ENCODE measurements around the gene LYST. TPM values are rescaled to one million over a fixed set of nuclear protein-coding genes. Genes with fewer than 3 reads are reported as not detected.

The LYST gene
- polyA plus RNA-seq, 1 experiment: 6.5 TPM

DNA sequence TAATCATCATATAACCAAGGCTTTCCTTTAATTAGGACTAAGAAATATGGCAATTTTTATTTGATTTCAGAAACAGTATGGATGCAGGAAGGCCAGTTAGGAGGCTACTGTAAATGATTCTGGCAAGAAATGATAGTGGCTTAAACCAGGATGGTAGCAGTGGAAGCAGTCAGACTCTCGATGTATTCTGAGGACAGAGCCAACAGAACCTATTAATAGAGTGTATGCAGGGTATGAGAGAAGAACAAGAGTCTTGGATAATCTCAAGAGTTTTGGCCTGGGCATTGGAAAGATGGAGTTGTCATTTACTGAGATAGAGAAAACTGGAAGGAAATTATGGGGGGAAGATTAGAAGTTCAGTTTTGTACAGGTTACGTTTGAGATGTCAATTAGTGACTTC is 143.8 kb downstream of the LYST start:
- Histone ChIP-seq H3K9me3 (ENCODE audit: control insufficient read depth, insufficient read depth, low read length) (no peaks in the 10 kb centered on the region), H3K27me3 (ENCODE audit: control insufficient read depth, insufficient read depth, low read length) (no peaks in the 10 kb centered on the region), H3K4me3 (ENCODE audit: low read depth, low read length) (no peak overlapping the region), H3K27ac (ENCODE audit: low read depth, low read length) (no peak overlapping the region)
- no peak for DNase-seq (ENCODE audit: low read depth, low spot score)
- ChIA-PET POLR2A (no interaction called here), CTCF (no interaction called here)
- TF ChIP-seq, protein P1, sequence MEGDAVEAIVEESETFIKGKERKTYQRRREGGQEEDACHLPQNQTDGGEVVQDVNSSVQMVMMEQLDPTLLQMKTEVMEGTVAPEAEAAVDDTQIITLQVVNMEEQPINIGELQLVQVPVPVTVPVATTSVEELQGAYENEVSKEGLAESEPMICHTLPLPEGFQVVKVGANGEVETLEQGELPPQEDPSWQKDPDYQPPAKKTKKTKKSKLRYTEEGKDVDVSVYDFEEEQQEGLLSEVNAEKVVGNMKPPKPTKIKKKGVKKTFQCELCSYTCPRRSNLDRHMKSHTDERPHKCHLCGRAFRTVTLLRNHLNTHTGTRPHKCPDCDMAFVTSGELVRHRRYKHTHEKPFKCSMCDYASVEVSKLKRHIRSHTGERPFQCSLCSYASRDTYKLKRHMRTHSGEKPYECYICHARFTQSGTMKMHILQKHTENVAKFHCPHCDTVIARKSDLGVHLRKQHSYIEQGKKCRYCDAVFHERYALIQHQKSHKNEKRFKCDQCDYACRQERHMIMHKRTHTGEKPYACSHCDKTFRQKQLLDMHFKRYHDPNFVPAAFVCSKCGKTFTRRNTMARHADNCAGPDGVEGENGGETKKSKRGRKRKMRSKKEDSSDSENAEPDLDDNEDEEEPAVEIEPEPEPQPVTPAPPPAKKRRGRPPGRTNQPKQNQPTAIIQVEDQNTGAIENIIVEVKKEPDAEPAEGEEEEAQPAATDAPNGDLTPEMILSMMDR (IDR thresholded peaks at IDR 0.05; ENCODE audit: low read depth, low read length): no peak

DNA sequence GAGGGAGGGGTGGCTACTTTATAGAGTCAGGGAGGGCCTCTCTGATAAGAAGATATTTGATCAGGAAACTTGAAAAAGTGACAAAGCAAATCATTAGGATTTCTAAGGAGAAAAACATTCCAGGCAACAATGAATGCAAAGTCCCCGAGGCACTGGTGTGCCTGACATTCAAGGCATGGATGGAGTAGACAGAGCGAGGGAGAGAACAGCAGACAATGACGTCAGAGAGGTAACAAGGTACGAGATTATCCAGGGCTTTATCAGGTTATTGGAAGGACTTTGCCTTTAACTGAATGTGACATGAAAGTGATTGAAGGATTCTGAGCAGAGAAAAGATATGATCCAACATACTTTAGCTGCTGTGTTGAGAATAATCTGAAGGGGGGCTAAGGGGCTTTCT is 144.7 kb downstream of the LYST start:
- ChIA-PET POLR2A (no interaction called here), CTCF (no interaction called here)
- no peak for DNase-seq (ENCODE audit: low read depth, low spot score)
- no peak overlapping the region for H3K27ac ChIP-seq (ENCODE audit: low read depth, low read length)
- TF ChIP-seq, protein P1 (IDR thresholded peaks at IDR 0.05; ENCODE audit: low read depth, low read length): no peak
- H3K4me3 ChIP-seq (ENCODE audit: low read depth, low read length): no peak overlapping the region
- no peaks in the 10 kb centered on the region for H3K27me3 ChIP-seq (ENCODE audit: control insufficient read depth, insufficient read depth, low read length)
- H3K9me3 ChIP-seq (ENCODE audit: control insufficient read depth, insufficient read depth, low read length): no peaks in the 10 kb centered on the region

DNA sequence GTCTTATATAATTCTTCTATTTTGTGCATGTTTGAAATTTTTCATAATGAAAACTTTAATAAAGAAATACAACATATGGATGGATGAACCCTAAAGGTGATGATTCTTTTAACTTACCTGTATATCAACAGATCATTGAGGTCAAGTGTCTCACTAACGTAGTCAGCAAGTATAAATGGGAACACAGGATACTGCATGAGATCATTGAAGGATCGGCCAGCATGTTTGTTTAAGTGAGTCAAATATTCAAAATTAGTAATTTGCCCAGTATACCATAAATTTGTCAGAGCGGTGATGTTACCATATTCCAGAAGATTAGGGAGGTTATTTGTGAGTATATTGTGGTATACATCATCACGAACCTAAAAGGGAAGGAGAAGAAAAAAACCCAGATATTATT is 146.2 kb downstream of the LYST start:
- Histone ChIP-seq H3K4me3 (ENCODE audit: low read depth, low read length) (no peak overlapping the region), H3K9me3 (ENCODE audit: control insufficient read depth, insufficient read depth, low read length) (no peaks in the 10 kb centered on the region), H3K27me3 (ENCODE audit: control insufficient read depth, insufficient read depth, low read length) (no peaks in the 10 kb centered on the region), H3K27ac (ENCODE audit: low read depth, low read length) (no peak overlapping the region)
- TF ChIP-seq, protein P1 (IDR thresholded peaks at IDR 0.05; ENCODE audit: low read depth, low read length): no peak
- ChIA-PET CTCF (interaction anchor here (0.6 kb wide), 1 partner anchor 27 kb away, joined by 3 read pairs; no protein-coding TSS in a partner anchor), POLR2A (no interaction called here)
- no peak for DNase-seq (ENCODE audit: low read depth, low spot score)

DNA sequence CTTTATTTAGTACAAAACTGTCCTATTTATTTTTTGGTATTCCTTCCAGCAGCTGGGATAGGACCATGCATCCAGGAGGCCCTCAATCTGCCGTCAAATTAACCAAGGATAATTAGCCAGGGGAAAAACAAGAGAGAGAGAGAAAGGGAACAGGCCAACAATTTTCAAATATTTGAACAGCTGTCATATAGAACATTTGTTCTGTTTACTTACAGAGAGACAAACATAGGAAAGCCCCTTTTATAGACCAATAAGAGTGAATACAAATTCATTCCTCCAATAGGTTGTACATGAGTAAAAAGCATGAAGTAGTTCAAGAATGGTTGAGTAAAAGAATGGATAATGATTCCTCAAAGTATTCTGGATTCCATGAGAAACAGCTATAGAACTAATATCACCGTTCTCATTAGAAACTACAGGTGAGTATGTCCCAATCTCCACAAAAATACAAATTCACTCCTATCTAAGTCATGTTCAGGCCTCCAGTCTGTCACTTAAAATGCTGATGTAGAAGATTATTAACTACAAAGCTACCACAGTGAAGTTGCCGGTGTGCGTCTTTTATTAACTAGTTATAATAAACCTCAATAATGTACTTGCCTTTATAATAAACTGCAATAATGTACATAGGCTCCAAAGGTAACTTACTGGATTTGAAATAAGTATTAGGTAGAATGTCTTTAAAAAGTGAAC is 152.4 kb downstream of the LYST start:
- ChIA-PET CTCF (no interaction called here), POLR2A (no interaction called here)
- TF ChIP-seq, protein P1 (IDR thresholded peaks at IDR 0.05; ENCODE audit: low read depth, low read length): no peak
- no peak overlapping the region for H3K4me3 ChIP-seq (ENCODE audit: low read depth, low read length)
- no peak for DNase-seq (ENCODE audit: low read depth, low spot score)
- no peaks in the 10 kb centered on the region for H3K9me3 ChIP-seq (ENCODE audit: control insufficient read depth, insufficient read depth, low read length)
- no peaks in the 10 kb centered on the region for H3K27me3 ChIP-seq (ENCODE audit: control insufficient read depth, insufficient read depth, low read length)
- H3K27ac ChIP-seq (ENCODE audit: low read depth, low read length): no peak overlapping the region

DNA sequence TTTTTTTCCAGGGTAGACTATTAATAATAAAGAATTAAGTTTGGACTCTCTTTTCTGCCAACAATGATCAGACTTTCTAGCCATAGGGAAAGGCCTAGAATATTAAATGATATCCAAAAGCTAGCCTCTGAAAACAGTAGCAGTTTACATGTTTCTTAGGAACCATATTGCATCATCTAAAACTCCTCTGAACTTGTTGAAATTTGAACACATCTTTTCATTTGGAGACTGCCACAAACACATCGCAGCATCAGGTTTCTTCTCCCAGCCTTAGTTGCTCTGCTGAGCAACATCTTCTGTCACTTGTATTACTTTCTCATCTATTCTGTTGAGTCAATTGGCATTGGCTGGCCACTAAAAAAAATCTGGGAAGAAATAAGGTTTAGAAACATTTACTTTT is 153.9 kb downstream of the LYST start:
- POLR2A ChIA-PET: no interaction called here
- TF ChIP-seq, protein P1 (IDR thresholded peaks at IDR 0.05; ENCODE audit: low read depth, low read length): no peak
- H3K27me3 ChIP-seq (ENCODE audit: control insufficient read depth, insufficient read depth, low read length): no peaks in the 10 kb centered on the region
- H3K27ac ChIP-seq (ENCODE audit: low read depth, low read length): no peak overlapping the region
- H3K9me3 ChIP-seq (ENCODE audit: control insufficient read depth, insufficient read depth, low read length): no peaks in the 10 kb centered on the region
- H3K4me3 ChIP-seq (ENCODE audit: low read depth, low read length): no peak overlapping the region
- CTCF ChIA-PET: no interaction called here
- no peak for DNase-seq (ENCODE audit: low read depth, low spot score)

All from AG04450 (cell line).